Measurements from ENCODE around the gene PRR15L. TPM values are rescaled to one million over a fixed set of nuclear protein-coding genes. Genes with fewer than 3 reads are reported as not detected.

The PRR15L gene
- total and polyA plus RNA-seq, 2 of the 8 experiments (the other 6 are each of a cell fraction or from before 2014, with no cell fraction given), result 0.26 to 1.1 TPM

DNA sequence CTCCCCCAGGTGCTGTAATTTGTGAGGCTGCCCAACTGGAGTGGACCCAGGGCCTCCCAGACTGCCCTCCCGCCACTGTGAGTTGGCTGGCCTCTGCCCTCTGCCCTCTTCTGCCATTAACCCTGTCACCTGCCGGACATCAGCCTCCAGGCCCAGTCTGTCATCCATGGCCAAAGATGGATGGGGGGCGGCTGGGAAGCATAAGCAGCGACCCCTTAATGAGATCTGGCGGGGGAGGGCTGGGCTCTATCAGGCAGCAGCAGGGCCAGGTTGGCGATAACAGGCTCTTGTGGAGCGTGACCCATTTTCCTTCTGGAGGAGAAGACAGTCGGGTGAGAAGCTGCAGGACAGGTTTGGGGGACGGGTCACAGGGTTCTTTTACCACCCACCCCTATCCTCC is 38.5 kb upstream of the PRR15L start:
- 88% methylated on average over 9 of the region's 9 CpGs; no CpG with 5 or more reads in 1 of the 2 experiments for WGBS, 2 experiments (ENCODE audit: extremely low coverage in 1 of 2, insufficient coverage in 1 of 2, insufficient read length in 1 of 2, insufficient replicate concordance in 2 of 2, low coverage in 1 of 2, low lambda C conversion rate in 2 of 2, missing lambda C conversion rate in 1 of 2)
- Histone ChIP-seq H4K5ac (ENCODE audit: insufficient read length, low read depth, low read length) (no peak overlapping the region), H2BK5ac (ENCODE audit: low read depth, low read length) (no peak overlapping the region), H3K79me1 (ENCODE audit: low read depth, low read length) (no peaks in the 10 kb centered on the region), H2BK12ac (ENCODE audit: low read depth, low read length) (peak overlapping the region; percentile 22; the same call in 1 of the 2 replicates), H2BK20ac (ENCODE audit: low read length) (no peak overlapping the region; the same call in 1 of the 2 replicates), H3K4me2 (ENCODE audit: insufficient read depth in 1 of 2, low read depth in 2 of 2, low read length in 2 of 2) (no peak overlapping the region), H3K18ac (ENCODE audit: extremely low read depth, low read length) (peak overlapping the region; percentile 79; the same call in 1 of the 2 replicates), H3K79me2 (ENCODE audit: control insufficient read depth in 1 of 2, insufficient read depth in 2 of 2, low read length in 2 of 2) (no peaks in the 10 kb centered on the region), H3K4me1 (replicated peaks in 1 of 4; ENCODE audit: control insufficient read depth in 3 of 4, insufficient read depth in 4 of 4, low read length in 3 of 4) (peaks cover 10 to 27% (median 19%) of the 10 kb centered on the region in 4 experiments), H3K9me3 (ENCODE audit: insufficient read depth in 2 of 2, low read depth in 1 of 2, low read length in 1 of 2) (no peaks in the 10 kb centered on the region), H3K36me3 (ENCODE audit: control insufficient read depth in 2 of 4, insufficient read depth in 4 of 4, low read length in 3 of 4) (no peaks in the 10 kb centered on the region), H2AFZ (ENCODE audit: low read length) (no peak overlapping the region), H3K9ac (replicated peaks in 1 of 4; ENCODE audit: extremely low read depth in 1 of 4, low read depth in 3 of 4, low read length in 3 of 4) (no peak overlapping the region), H3K27ac (ENCODE audit: low read depth, low read length) (no peak overlapping the region), H4K20me1 (replicated peaks in 1 of 2; ENCODE audit: control insufficient read depth in 1 of 2, insufficient read depth in 2 of 2, low read length in 2 of 2) (no peaks in the 10 kb centered on the region), H2BK15ac (ENCODE audit: low read length) (no peak overlapping the region; the same call in 1 of the 2 replicates), H2BK120ac (replicated peaks; ENCODE audit: low read depth, low read length) (no peak overlapping the region), H3K23ac (ENCODE audit: insufficient read length) (no peak overlapping the region), H4K8ac (ENCODE audit: extremely low read depth, insufficient read depth, low read length) (no peak overlapping the region), H3K14ac (ENCODE audit: insufficient read length) (no peak overlapping the region), H3K56ac (replicated peaks; ENCODE audit: insufficient read length, low read depth, low read length) (no peak overlapping the region), H3K4ac (replicated peaks; ENCODE audit: insufficient read length, low read depth, low read length) (no peak overlapping the region), H3K4me3 (ENCODE audit: extremely low read depth in 1 of 4, insufficient read depth in 2 of 4, low read depth in 3 of 4, low read length in 4 of 4) (no peak overlapping the region), H3K27me3 (replicated peaks in 1 of 4; ENCODE audit: control insufficient read depth in 3 of 4, extremely low read depth in 1 of 4, insufficient read depth in 3 of 4, low read length in 3 of 4) (no peaks in the 10 kb centered on the region), H2AK5ac (ENCODE audit: low read depth, low read length) (no peak overlapping the region), H4K91ac (replicated peaks; ENCODE audit: insufficient read length, low read length) (no peak overlapping the region), H3K23me2 (ENCODE audit: low read depth, low read length) (no peaks in the 10 kb centered on the region)
- no peak for DNase-seq (ENCODE audit: low read depth in 1 of 2, low spot score in 2 of 2)
- no peak for FAIRE-seq
- CTCF ChIA-PET (ENCODE audit: partially characterized antibody), result interaction anchor here (0.9 to 27.8 kb wide), 11 partner anchors 8 to 153 kb away, joined by 3 to 493 read pairs (median 7); partner anchors contain the start of genes PNPO and PRR15L
- TF ChIP-seq SRF (IDR thresholded peaks at IDR 0.05; ENCODE audit: low read depth, low read length) (no peak), KDM1A (IDR thresholded peaks at IDR 0.05; ENCODE audit: borderline replicate concordance, low read length) (no peak), KDM5A (IDR thresholded peaks at IDR 0.05; ENCODE audit: low read length) (no peak), NRF1 (IDR thresholded peaks at IDR 0.05; ENCODE audit: low read depth, low read length) (no peak)
- POLR2A ChIA-PET (ENCODE audit: partially characterized antibody), result interaction anchor here (0.8 to 3.1 kb wide), 5 partner anchors 10 to 52 kb away, joined by 3 to 12 read pairs (median 8); partner anchors contain the start of gene NFE2L1

Measured in H1 (cell line).